ENCODE measurements around the gene IKZF4. TPM values are rescaled to one million over a fixed set of nuclear protein-coding genes. Genes with fewer than 3 reads are reported as not detected.
A peak's percentile ranks its signal among the peaks of the same experiment; 100 is the strongest.

Gene IKZF4
- total and polyA plus RNA-seq, 8 donors: 1.8 to 5.0 (median 3.1) TPM

DNA sequence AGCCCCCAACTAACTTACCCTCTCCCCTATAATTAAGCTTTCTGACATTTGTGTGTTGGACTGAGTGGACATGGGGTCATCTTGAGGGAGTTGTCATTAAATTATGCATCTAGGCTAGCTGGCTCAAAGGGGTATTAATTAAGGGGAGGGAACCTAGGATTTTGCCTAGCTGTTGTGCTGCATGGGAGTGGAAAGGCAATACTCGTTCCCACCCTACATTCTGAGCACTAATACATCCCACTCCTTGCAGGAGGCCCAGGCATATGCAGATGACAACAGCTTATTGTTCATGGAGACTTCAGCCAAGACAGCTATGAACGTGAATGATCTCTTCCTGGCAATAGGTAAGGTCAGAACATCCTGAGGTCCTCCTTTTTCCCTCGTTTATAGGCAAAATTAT is 29.7 kb upstream of the IKZF4 start:
- TF ChIP-seq, protein P1, sequence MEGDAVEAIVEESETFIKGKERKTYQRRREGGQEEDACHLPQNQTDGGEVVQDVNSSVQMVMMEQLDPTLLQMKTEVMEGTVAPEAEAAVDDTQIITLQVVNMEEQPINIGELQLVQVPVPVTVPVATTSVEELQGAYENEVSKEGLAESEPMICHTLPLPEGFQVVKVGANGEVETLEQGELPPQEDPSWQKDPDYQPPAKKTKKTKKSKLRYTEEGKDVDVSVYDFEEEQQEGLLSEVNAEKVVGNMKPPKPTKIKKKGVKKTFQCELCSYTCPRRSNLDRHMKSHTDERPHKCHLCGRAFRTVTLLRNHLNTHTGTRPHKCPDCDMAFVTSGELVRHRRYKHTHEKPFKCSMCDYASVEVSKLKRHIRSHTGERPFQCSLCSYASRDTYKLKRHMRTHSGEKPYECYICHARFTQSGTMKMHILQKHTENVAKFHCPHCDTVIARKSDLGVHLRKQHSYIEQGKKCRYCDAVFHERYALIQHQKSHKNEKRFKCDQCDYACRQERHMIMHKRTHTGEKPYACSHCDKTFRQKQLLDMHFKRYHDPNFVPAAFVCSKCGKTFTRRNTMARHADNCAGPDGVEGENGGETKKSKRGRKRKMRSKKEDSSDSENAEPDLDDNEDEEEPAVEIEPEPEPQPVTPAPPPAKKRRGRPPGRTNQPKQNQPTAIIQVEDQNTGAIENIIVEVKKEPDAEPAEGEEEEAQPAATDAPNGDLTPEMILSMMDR (IDR thresholded peaks at IDR 0.05): no peak
- no peak for FAIRE-seq
- peaks cover 5 to 59% (median 35%) of the 10 kb centered on the region in 3 donors for H3K36me3 ChIP-seq
- 85 to 87% methylated on average over 3 of the region's 3 CpGs for WGBS, 2 donors
- no peak for ATAC-seq
- no peak for DNase-seq
- no peaks in the 10 kb centered on the region for H3K27me3 ChIP-seq
- H3K4me3 ChIP-seq: no peak overlapping the region
- H3K4me1 ChIP-seq: no peaks in the 10 kb centered on the region
- no peak overlapping the region for H3K27ac ChIP-seq
- intact Hi-C loops (cut with DNase I): no loop called here
- H3K9me3 ChIP-seq: no peaks in the 10 kb centered on the region

DNA sequence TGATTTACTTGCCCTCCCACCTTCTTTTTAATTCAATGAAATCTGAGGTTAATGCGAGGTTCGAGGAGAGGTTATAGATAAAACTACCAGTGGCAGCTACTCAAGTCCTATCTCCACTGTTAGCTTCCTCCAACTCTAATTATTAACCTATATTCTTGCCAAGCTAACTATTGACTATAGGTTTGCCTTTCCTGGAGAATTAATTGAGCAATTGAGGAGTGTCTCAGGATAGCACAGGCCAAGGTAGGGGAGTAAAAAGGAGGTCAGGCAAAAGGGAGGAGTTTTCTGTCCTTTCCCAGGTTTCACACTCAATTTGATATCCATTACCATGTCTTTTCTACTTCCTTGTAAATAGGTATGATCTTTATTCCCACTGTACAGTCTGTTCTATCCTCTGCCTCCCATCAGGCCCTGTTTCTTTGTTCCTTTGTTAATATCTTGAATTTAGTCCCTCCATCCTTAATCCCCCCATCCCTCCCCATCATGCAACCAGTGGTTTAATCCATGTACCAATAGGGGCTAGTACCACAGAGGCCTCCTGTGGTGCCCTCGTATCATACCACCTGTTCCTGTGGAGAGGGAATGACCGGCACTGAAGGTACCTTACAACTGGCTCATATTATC is 27.5 kb upstream of the IKZF4 start:
- Histone ChIP-seq H3K4me1 (peaks cover 0 to 8% (median 5%) of the 10 kb centered on the region in 3 donors), H3K27me3 (no peaks in the 10 kb centered on the region), H3K36me3 (peaks cover 3 to 53% (median 35%) of the 10 kb centered on the region in 3 donors), H3K4me3 (no peak overlapping the region), H3K27ac (no peak overlapping the region), H3K9me3 (no peaks in the 10 kb centered on the region)
- no peak for FAIRE-seq
- 65 to 67% methylated on average over 4 of the region's 4 CpGs for WGBS, 2 donors
- no peak for ATAC-seq
- TF ChIP-seq, protein P1 (IDR thresholded peaks at IDR 0.05): no peak
- intact Hi-C loops (cut with DNase I): no loop called here
- DNase-seq: no peak

DNA sequence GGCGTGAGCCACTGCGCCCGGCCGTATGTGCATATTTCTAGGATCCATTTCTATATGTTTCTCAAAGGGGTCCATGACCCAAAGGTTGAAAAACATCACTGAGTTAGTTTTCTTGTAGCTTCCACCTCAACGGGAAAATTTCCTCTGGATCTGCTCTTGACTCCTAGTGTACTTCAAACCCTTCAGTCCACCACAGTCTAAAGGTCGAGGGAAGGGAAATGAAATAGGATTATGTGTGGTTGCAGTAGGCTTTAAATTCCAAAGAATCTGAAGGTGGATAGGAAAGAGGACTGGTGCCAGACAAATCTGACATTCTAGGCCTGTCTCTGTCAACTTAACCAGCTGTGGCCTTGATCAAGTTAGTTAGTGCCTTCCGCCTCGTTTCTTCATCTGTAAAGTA is 25.5 kb upstream of the IKZF4 start:
- TF ChIP-seq, protein P1 (IDR thresholded peaks at IDR 0.05): no peak
- 60 to 64% methylated on average over 8 of the region's 8 CpGs for WGBS, 2 donors
- H3K36me3 ChIP-seq: peaks cover 3 to 38% (median 31%) of the 10 kb centered on the region in 3 donors
- FAIRE-seq: no peak
- no peaks in the 10 kb centered on the region for H3K9me3 ChIP-seq
- H3K4me1 ChIP-seq: peaks cover 0 to 9% (median 5%) of the 10 kb centered on the region in 3 donors
- DNase-seq: no peak
- intact Hi-C loops (cut with DNase I): loop anchor here in 1 of 3 donors (5.0 kb wide), 1 partner anchor 42 kb away; no protein-coding TSS in a partner anchor
- H3K27ac ChIP-seq: peak overlapping the region in 1 of 4 donors; percentile 83
- no peak overlapping the region for H3K4me3 ChIP-seq
- ATAC-seq: no peak
- H3K27me3 ChIP-seq: no peaks in the 10 kb centered on the region

DNA sequence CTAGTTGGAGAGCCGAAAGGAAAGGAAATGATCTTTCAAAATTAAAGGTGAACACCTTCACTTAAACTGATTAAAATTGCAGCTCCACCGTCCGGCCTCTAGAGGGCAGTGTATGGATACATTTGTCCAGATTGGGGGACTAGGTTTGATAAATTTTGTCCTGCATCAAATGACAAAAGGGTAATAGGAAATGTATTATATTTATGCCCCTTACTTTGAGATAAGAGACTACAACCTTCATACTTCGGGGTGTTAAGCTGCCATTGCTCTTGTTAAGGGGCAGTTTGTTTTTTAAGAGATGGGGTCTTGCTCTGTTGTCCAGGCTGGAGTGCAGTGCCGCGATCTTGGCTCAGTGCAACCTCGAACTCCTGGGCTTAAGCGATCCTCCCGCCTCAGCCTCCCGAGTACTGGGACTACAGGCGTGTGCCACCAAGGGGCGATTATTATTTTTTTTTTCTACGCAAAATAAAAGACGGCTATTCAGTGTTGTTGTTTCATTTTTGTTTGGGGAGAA is 24.6 kb upstream of the IKZF4 start:
- TF ChIP-seq, protein P1 (IDR thresholded peaks at IDR 0.05): peak; percentile 64 to 82 (median 70)
- peak overlapping the region; percentile 61 to 83 (median 68) for H3K27ac ChIP-seq
- H3K4me1 ChIP-seq: peaks cover 0 to 12% (median 5%) of the 10 kb centered on the region in 3 donors
- intact Hi-C loops (cut with DNase I): loop anchor here in 1 of 3 donors (5.0 kb wide), 1 partner anchor 41 kb away; no protein-coding TSS in a partner anchor
- 8 to 10% methylated on average over 14 of the region's 14 CpGs for WGBS, 2 donors
- peak overlapping the region; percentile 44 to 67 (median 65) for H3K4me3 ChIP-seq
- H3K36me3 ChIP-seq: peaks cover 0 to 29% (median 22%) of the 10 kb centered on the region in 3 donors
- ATAC-seq: peak; percentile 65 to 84 (median 72)
- H3K9me3 ChIP-seq: no peaks in the 10 kb centered on the region
- DNase-seq: peak in 3 of 6 donors; percentile 50 to 67 (median 54)
- H3K27me3 ChIP-seq: no peaks in the 10 kb centered on the region
- FAIRE-seq: peak; percentile 85

Data from pancreas (tissue), 10 donors.